ENCODE data around the gene OR2AE1. TPM values are rescaled to one million over a fixed set of nuclear protein-coding genes. Genes with fewer than 3 reads are reported as not detected.

OR2AE1 gene
- total and polyA plus RNA-seq, 2 of the 4 experiments (the other 2 are of a cell fraction): 0.17 to 0.18 TPM

GRCh38 chr7:99828811-99829210, 48.0 kb downstream of the OR2AE1 start:
- in situ Hi-C loops (cut with MboI; ENCODE audit: low sequenced_read_pairs) (no loop called here), intact Hi-C loops (cut with micrococcal nuclease) (no loop called here), dilution Hi-C loops (cut with HindIII; ENCODE audit: low sequenced_read_pairs, unreplicated experiment) (no loop called here)
- Histone ChIP-seq H3K18ac (ENCODE audit: low read depth, low read length) (no peak overlapping the region), H3K14ac (replicated peaks; ENCODE audit: low read depth, low read length) (no peak overlapping the region), H2BK20ac (ENCODE audit: low read depth, low read length) (no peak overlapping the region), H4K8ac (ENCODE audit: low read depth in 2 of 2, low read length in 2 of 2) (no peak overlapping the region), H3K4me3 (ENCODE audit: insufficient read depth, low read depth, low read length) (no peak overlapping the region), H3K23ac (ENCODE audit: low read depth, low read length) (no peak overlapping the region), H2BK120ac (ENCODE audit: low read depth, low read length) (no peak overlapping the region), H3K36me3 (ENCODE audit: control insufficient read depth, insufficient read depth, low read length) (no peaks in the 10 kb centered on the region), H3K9ac (ENCODE audit: low read depth, low read length) (no peak overlapping the region), H4K91ac (ENCODE audit: insufficient read depth, low read depth, low read length) (no peak overlapping the region), H3K4me1 (ENCODE audit: control insufficient read depth, insufficient read depth, low read length) (no peaks in the 10 kb centered on the region), H2BK5ac (ENCODE audit: low read depth, low read length, poor library complexity, severe bottlenecking) (no peak overlapping the region), H3K9me3 (ENCODE audit: control insufficient read depth, insufficient read depth, low read length) (no peaks in the 10 kb centered on the region), H3K27ac (ENCODE audit: insufficient read depth, low read length) (no peak overlapping the region), H2AK5ac (ENCODE audit: low read depth, low read length) (no peak overlapping the region), H2AFZ (replicated peaks; ENCODE audit: low read length, poor library complexity) (no peak overlapping the region), H3K4me2 (ENCODE audit: low read depth, low read length) (no peak overlapping the region), H2AK9ac (replicated peaks; ENCODE audit: low read depth, low read length, poor library complexity) (no peak overlapping the region), H3K27me3 (ENCODE audit: control insufficient read depth, insufficient read depth, low read length) (peaks cover 6% of the 10 kb centered on the region), H3K79me1 (ENCODE audit: low read depth in 1 of 2, low read length in 2 of 2) (no peaks in the 10 kb centered on the region), H3K4ac (ENCODE audit: low read depth, low read length) (no peak overlapping the region), H4K20me1 (ENCODE audit: insufficient read depth, low read length) (no peaks in the 10 kb centered on the region), H4K5ac (ENCODE audit: low read depth, low read length) (no peak overlapping the region), H3K56ac (ENCODE audit: extremely low read depth, insufficient read depth, low read length) (no peak overlapping the region), H3K9me1 (ENCODE audit: insufficient read depth, low read length) (no peaks in the 10 kb centered on the region), H2BK15ac (ENCODE audit: low read depth, low read length) (no peak overlapping the region)
- ATAC-seq (ENCODE audit: low read depth) (no peak), DNase-seq (no peak)
- no TSS peak for BruUV-seq (replicated peaks)
- ChIA-PET CTCF (no interaction called here), POLR2A (ENCODE audit: unreplicated experiment) (no interaction called here)
- TF ChIP-seq RCOR1 (IDR thresholded peaks at IDR 0.05; ENCODE audit: insufficient replicate concordance, low read length) (no peak), MAFK (IDR thresholded peaks at IDR 0.05; ENCODE audit: low read depth, low read length) (no peak), ELK1 (IDR thresholded peaks at IDR 0.05; ENCODE audit: borderline replicate concordance, low read depth, low read length) (no peak), FOS (IDR thresholded peaks at IDR 0.05; ENCODE audit: low read depth, low read length) (no peak), CHD1 (IDR thresholded peaks at IDR 0.05; ENCODE audit: low read depth, low read length) (no peak), CTCF (conservative IDR thresholded peaks at IDR 0.05; ENCODE audit: low read depth, low read length) (no peak), RAD21 (IDR thresholded peaks at IDR 0.05; ENCODE audit: low read length) (no peak), USF2 (IDR thresholded peaks at IDR 0.05; ENCODE audit: low read depth, low read length) (no peak), SMC3 (IDR thresholded peaks at IDR 0.05; ENCODE audit: low read depth, low read length) (no peak)
